ENCODE results near the gene PYGB.
"Not testable (repeated sequence)": the region's sequence is repeated elsewhere in the genome, so short reads cannot be mapped to it uniquely, and the experiment has no call there.

The PYGB gene

GRCh38 chr20:25296094-25297093 is 48.5 kb downstream of the PYGB start:
- no peak for DNase-seq

DNA sequence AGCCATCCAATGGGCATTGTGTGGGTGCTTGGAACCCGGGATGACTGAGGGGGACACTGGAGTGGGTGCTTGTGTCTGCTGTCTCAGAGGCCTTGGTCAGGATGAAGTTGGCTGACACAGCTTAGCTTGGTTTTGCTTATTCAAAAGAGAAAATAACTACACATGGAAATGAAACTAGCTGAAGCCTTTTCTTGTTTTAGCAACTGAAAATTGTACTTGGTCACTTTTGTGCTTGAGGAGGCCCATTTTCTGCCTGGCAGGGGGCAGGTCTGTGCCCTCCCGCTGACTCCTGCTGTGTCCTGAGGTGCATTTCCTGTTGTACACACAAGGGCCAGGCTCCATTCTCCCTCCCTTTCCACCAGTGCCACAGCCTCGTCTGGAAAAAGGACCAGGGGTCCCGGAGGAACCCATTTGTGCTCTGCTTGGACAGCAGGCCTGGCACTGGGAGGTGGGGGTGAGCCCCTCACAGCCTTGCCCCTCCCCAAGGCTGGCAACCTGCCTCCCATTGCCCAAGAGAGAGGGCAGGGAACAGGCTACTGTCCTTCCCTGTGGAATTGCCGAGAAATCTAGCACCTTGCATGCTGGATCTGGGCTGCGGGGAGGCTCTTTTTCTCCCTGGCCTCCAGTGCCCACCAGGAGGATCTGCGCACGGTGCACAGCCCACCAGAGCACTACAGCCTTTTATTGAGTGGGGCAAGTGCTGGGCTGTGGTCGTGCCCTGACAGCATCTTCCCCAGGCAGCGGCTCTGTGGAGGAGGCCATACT is 49.4 kb downstream of the PYGB start:
- no peak for DNase-seq

DNA sequence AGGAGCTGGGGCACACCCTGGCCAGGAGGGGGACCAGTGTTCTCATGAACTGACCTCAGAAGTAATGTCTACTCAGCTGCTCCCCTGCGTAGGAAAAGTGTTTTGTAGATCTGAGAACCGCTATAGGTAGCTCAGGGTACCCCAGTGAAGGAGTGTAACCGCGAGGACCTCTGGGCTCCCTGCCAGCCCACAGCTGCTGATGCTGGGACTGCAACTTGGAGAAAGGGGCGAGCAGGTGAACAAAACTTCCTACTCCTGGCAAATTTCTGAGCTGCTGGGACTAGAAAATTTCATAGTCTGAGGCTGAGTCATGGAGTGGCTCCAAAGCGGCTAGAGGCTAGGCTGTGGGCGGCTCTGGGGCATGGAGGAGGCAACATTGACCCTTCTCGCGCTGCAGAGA is 51.9 kb downstream of the PYGB start:
- peak; percentile 7 for DNase-seq

DNA sequence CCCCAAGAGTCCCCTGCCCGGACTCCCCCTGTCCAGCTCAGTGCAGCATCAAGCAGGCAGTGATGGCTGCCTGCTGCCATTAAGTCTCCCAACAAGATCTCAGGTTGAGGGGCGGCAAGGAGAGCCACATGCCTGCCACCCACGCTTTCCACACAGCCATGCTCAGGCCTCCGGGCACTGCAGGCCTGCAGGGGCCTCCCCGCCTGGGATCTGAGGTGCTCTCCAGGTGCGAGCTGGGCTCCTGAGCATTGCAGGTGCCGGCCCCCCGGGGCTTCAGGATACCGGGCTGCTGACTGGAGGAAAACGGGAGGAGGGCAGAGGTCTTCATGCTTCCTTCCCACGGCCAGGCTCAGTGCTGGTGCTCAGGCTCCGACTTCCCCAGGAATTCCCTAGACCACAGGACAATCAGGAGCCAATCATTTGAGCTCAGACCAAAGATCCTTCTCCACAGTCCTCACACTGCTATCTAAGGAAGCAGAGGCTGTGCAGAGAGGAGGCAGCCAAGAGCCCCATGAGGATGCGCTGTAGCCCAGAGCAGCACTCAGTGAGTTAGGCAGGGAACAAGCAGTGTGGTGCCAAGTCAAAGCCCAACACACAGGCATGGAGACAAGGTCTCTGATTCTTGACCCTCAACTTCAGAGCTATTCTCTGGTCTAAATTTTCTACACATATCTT is 52.7 kb downstream of the PYGB start:
- peak; percentile 9 for DNase-seq

- no peak for DNase-seq
Observed at GRCh38 chr20:25301357-25301920, 53.6 kb downstream of the PYGB start.

DNA sequence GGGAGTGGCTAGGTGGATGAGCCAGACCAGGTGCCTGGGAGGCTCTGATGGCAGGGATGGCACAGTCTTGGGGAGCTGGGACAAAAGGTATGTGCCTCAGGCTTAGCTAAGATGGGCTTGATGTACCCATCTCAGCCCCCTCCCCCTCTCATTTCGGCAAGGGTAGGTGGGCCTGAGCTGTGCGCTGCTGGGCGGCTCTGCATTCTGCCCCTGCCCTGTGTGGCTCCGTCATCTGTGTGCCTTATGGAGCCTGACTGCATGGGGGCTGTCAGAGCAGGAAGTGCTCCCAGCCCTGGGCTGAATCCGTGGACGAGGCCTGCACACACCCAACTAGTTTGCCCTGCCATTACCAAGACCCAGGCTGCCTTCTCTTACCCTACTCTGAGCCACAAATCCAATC is 54.7 kb downstream of the PYGB start:
- no peak for DNase-seq

DNA sequence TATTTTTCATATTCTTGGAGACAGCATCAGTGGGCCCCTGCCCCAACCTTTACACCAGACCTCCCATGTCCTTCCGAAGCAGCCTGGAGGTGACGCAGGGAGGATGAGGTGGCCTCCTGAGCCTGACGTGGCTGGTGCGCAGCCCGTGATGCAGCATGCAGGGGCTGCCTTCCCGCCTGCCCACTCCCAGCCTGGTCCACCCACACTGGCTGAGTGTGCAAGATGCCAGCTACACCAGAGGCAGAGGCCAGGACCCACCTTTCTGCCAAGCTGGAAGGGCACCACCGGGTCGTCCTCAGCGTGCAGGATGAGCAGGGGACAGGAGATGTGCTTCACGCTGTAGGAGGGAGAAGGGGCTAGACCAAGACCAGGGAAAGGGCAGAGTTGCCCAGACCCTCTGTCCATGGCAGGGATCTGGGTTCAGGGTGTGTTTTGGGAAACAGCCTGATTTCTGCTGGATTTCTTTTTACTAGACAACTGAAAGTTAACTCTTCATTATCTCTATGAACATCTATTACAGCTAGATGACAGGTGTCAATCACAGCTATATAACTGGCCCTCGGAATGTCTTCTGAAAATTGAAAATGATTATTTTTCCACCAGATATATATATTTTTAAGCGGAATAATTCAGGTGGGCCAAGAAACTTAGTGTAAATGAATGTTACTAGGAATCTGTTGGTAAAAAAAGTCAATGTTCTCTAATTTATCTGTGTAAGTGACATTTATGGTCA is 55.6 kb downstream of the PYGB start:
- DNase-seq = no peak

DNA sequence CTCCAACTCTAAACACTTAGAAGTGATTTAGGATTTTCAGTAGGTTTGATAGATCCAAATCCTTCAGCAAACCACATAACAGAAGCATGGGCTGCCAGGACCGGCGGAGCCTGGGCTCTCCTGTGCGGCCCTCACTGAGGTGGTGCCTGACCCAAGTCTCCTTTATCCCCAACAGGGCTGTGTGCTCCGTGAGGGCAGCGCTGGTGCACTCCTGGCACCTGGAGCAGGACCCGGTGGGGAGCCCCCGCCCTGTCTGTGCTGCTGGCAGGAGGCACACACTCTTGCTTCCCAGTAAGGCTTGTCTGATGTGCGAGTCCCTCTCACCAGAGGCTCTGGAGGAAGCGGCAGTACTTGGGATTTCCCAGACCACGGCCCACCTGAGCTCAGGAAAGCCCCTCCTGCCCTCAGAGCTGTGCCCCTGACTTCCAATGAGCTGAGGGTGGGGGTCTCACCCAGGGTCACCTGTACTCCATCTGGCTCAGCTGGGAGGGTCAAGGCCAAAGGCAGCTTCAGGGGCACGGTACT is 56.2 kb downstream of the PYGB start:
- DNase-seq = no peak

DNA sequence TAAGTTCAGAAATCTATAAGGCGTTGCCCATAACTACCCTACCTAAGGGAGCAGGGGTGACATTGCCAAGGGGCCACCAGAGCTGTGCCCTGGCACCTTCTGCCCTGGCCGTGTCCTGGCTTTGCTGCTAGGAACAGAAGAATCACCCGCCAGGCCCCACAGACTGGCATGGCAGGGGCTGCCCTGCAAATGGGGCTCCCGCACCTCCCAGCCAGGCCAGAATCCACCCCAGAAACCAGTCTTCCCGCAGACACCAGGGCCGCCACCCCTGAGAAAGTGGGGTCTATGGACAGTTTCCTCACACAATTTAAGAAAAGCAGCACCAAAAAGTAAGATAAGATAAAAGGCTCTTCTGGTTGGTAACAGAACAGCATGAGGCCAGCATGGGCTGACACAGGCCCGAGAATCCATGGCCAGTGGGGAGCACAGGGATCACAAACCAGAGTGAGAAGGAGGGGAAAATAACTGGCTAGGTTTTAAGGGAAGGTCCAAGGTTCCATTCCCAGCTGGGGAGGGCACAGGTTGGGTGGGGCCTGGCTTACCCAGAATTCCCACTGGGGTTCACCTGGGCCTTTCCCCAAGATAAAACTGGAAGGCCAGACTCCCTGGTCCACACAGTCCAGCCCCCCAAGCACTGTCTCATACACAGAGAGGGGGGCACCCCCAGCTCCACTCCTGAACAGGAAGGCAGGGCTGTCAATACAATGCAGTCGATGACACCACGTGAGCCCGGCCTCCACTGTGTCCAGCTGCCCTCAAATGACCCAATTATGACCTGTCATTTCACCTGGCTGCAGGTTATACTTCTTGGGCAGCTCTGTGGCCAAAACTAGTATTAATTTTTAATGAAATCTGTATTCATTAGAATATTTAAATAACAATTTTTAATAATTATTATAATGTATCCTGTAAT is 59.4 kb downstream of the PYGB start:
- no peak for DNase-seq

DNA sequence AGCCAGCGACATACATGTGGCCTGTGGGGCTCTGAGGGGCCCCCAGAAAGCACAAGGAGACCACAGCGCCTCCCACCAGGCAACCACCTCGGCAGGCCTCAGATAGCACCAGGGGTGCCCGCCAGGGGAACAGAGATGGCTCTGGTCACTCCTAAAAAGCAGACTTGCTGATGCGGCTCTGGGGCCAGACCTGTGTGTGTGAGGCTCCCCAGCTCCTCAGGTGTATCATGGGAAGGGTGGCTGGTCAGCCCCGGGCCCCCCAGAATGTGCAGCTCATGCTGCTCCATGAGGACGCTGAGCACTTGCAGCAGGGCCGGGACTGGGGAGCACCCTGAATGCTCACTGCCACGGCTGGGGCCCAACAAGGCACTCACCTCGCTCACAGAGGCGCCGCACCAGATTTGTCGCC is 60.2 kb downstream of the PYGB start:
- no peak for DNase-seq

DNA sequence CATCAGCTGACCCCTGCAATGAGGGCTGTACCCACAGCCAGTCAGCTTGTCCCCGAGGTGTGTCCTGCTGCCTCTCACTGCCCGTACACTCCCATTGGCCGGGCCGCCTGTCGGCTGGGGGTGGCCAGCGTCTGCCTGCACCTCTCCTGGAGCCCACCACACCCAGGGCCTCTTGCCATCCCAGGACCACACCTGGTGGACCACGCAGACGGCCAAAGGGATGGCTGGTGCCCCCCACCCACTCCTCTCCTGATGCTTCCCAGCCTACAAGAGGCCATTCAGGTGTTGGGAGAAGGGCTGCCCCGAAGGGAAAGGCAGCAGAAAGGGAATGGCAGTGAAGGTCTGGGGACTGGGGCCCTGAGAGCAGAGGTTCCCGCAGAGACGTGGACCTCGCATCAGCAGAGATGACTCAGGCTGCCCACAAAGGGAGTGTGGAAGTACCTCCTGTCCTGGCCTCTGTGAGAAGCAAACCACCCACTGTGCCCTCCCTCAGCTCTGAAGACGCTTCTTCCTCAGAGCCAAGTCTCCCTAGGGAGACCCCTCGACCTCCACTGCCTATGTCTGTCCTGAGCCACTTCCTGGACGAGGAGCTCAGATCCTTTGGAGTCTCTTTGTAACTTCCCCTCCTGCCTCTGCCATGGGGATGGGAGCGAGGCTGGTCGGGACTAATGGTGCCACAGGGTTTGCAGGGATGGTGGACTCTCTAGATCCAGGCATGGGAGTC is 60.9 kb downstream of the PYGB start:
- peak; percentile 35 for DNase-seq

- peak; percentile 47 for DNase-seq
Observed at GRCh38 chr20:25309395-25310267, 61.7 kb downstream of the PYGB start.

- peak; percentile 81 for DNase-seq
Observed at GRCh38 chr20:25310268-25310920, 62.5 kb downstream of the PYGB start.

DNA sequence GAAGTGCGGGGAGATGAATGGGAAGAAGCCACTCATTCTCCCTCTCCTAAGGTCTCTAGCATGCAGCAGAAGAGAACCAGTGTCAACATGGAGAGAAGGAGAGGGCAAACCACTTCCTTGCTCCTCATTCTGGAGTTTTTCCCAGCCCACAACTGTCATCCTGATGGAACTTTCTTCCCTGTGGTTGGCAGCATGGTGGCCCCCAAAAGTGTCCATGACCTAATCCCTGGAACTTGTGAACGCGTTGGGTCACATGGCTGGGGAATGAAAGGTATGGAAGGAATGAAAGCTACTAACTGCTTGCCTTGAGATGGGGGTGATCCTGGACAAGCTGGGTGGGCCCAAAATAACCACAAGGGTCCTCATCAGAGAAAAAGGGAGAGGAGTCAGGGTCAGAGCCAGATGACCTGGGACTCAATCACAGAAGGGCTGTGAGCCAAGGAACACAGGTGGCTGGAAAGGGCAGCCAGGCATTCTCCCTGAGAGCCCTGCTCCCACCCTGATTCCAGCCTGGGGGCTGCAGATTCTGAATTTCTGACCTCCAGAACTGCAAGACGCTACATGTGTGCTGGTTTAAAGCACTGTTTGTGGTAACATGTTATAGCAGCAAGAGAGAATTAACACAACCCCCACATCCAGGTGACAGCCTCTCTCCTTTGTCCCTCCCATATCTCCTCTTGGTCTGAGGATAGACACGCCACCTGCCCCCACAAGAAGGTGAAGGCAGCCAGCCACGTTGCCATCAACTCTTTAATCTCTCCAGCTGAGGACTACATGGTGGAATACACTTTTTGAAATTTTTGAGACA is 63.2 kb downstream of the PYGB start:
- peak; percentile 93 for DNase-seq

- DNase-seq = not testable (repeated sequence)
Observed at GRCh38 chr20:25312716-25313115, 64.8 kb downstream of the PYGB start.

DNA sequence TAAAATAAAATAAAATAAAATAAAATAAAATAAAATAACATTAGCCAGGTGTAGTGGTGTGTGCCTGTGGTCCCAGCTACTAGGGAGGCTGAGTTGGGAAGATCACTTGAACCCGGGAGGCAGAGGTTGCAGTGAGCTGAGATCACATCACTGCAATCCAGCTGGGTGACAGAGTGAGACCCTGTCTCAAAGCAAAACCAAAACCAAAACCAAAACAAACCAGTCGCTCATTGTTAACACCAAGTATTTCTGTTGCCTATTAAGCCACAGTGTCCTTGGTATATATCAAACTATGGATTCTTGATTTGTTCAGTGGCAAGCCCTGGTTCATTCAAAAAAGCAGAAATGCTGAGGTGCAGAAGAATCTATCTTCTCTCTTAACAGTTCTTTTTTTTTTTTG is 65.7 kb downstream of the PYGB start:
- DNase-seq = no peak

Data from fibroblast of skin of abdomen (primary cell).